HG02759 (cell line): ENCODE data around the gene GATAD2A.
"Not testable (repeated sequence)": the region's sequence is repeated elsewhere in the genome, so short reads cannot be mapped to it uniquely, and the experiment has no call there.

Experiments
- ATAC-seq: cut with Tn5 transposase; IDR thresholded peaks from one replicate; pipeline ENCODE4 v1.9.1; 2021; ENCODE audit warnings: mild to moderate bottlenecking, moderate library complexity; ENCODE audit not compliant: unreplicated experiment

GATAD2A gene, protein sequence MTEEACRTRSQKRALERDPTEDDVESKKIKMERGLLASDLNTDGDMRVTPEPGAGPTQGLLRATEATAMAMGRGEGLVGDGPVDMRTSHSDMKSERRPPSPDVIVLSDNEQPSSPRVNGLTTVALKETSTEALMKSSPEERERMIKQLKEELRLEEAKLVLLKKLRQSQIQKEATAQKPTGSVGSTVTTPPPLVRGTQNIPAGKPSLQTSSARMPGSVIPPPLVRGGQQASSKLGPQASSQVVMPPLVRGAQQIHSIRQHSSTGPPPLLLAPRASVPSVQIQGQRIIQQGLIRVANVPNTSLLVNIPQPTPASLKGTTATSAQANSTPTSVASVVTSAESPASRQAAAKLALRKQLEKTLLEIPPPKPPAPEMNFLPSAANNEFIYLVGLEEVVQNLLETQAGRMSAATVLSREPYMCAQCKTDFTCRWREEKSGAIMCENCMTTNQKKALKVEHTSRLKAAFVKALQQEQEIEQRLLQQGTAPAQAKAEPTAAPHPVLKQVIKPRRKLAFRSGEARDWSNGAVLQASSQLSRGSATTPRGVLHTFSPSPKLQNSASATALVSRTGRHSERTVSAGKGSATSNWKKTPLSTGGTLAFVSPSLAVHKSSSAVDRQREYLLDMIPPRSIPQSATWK

DNA sequence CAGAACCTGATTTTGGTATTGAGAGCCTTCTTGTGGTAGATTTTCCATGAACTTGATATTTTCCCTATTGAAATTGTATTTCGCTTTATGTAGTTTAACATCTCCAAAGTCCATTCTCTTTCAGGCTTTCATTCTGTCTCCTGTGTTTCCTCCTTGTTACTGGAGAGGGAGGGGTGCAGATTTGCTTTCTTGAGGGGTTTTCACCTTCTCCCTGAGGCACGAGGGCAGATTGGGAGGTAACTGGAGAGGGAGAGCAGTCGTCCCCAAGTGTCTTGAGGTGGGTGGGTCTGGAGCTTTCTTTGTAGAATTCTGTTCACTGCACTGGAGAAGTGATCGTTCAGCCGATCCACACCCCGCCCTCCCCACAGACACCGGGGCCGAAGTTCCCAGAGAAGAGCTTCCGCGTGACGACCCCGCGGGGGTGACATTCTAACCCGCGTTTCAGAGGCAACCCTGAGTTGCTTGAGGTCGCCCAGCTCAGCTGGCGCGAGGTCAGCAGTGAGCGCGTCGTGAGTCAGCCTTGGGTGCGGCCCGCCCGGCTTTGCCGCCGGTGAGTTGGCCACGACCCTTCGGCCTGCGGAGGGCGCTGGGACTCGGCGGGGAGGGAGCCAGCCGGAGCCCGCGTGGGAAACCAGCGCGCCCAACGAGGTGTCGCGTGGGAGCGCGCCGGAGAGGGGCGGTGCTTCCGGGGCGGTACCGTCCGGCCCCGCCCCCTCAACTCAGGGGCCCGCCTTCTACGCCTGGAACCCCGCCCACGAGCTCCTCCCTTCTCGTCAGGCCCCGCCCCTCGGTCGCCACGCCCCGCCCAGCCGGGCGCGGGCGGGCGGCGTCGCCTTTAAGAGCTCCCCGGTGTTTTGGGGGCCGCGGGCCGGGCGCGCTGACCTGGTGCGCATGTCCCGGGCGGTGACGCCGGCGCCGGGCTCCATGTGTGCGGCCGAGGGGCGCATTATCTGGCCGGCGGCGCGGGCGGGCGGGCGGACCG lies at the start of gene GATAD2A:
TSS of gene GATAD2A (plus strand) at position 797 of the 982 bp plus-strand sequence. CDS start 59,671 bp downstream, outside the sequence.
- peak; percentile 78 for ATAC-seq

DNA sequence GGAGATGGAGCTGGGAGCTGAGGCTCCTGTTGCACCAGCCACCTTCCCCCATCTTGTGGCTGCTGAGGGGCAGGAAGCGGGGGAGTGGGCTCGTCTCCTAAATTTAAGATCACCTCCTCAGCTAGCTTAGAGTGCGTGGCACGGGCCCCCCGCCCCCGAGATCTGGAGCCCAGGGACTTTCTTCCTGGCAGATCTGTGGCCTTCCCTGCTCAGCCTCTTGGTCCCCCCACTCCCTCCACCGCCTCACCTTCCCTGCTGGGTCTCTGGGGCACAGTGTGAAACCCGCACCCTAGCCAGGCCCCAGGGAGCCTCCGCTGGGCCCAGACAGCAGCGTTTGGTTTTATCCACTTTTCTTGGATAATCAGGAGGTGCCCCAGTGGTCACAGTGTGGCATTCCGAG lies 49.0 kb upstream of the GATAD2A start:
- no peak for ATAC-seq

DNA sequence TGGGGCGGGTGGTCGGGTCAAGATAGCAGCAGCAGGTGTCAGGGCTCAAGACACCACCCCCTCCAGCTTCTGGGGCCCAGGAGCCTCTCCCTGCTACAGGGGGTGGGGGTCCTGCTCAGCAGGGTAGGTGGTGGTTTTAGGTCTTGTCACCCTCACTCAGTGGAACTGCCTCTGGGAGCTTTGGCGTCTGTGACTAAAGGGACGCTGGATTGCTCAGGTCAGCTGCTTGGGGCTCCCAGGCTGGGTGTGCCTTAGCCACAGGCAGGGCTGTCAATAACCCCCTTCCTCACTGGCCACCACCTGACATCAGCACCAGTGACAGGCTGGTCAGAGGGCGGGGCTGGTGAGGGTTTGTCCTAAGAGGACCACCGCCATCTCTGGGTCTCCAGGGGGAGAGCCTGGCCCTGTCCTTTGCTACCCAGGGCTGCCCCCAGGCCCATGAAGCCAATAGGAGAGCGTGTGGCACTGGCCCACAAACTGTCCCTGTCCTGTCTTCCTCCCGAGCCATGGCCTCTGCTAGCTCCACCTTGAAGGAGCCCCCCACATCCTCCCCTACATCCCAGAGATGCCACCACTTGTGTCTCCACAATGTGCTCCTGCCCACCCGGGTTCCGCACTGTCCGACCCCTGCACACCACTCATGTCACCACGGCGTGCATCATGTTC lies 48.4 kb upstream of the GATAD2A start:
- ATAC-seq, result no peak

- peak; percentile 63 for ATAC-seq
Observed at GRCh38 chr19:19361075-19361594, 44.3 kb upstream of the GATAD2A start.

DNA sequence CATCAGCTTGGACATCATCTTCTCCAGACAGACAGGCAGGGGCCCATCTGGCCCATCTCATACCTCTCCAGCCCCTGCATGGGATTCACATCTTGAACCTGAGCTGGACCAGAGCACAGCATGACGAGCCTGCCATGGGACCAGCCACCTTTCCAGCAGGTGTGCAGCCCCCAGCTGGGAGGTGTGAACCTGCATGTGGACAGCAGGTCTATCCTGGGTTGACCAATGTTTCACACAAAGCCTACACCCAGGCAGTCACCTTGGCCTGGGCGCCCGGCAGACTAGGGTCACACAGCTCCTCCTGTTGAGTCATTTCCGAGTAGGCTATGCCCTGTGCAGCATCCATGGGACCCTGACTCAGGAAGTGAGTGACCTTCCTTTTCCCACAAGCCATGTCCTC lies 43.4 kb upstream of the GATAD2A start:
- no peak for ATAC-seq

DNA sequence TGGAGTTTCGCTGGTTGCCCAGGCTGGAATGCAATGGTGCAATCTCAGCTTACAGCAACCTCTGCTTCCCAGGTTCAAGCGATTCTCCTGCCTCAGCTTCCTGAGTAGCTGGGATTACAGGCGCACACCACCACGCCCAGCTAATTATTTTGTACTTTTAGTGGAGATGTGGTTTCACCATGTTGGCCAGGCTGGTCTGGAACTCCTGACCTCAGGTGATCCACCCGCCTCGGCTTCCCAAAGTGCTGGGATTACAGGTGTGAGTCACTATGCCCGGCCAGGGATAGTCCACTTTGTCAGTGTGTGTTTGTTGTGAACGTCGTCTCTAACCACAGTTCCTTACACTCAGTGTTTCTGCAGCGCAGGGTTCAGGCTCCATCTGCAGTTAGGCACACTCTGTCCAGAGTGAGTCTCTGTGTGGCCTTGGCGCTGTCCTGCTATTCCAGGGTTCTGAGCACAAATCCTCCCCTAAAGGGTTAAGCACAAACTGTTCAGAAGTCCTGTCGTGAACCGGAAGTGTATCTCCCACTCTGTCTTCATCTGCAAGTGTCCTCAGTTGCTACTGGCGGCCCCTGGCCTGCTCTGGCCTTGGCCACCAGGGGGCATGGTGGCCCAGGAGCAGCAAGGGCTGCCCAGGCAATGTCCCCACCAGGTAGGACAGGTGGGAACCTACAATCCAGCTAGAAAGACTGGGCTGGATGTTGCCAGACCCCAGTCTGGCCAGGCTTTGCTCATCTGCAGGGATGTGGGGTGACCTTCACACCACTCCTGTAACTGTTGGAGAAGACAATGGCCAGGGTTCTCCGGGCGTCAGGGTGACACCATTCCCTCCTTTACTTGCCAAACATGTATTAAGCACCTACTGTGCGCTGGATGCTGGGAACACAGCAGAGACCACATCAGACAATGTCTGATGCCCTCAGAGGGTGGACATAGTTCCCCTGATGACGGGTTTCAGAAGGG lies 38.8 kb upstream of the GATAD2A start:
- peak; percentile 87 for ATAC-seq

DNA sequence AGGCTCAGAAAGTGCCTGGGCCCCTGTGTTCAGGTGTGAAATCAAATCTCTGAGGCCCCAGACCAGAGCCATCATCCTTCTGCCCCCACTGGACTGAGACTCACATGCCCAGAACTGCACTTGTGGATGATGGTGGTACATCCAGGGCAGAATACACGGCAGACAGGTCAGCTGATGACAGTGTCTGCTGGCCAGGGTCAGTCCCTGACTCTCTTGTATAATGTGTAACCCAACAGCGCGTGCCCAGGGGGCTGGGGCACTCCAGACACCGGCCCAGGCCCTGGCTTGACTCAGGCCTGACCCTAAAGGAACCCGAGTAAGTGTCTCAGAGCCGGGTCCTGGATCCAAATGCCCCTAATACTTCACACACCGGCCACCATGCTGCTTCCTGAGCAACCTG lies 37.4 kb upstream of the GATAD2A start:
- ATAC-seq, result no peak

- no peak for ATAC-seq
Observed at GRCh38 chr19:19371059-19371458, 34.4 kb upstream of the GATAD2A start.

- ATAC-seq, result peak; percentile 86
Observed at GRCh38 chr19:19372656-19373416, 32.6 kb upstream of the GATAD2A start.

- ATAC-seq, result no peak
Observed at GRCh38 chr19:19379527-19379926, 25.9 kb upstream of the GATAD2A start.

DNA sequence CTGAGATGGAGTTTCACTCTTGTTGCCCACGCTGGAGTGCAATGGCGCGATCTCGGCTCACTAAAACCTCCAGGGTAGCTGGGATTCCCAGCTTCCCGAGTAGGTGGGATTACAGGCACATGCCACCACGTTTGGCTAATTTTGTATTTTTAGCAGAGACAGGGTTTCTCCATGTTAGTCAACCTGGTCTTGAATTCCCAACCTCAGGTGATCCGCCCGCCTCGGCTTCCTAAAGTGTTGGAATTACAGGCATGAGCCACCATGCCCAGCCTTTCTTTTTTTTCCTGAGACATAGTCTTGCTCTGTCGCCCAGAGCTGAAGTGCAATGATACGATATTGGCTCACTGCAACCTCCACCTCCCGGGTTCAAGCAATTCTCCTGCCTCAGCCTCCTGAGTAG lies 25.2 kb upstream of the GATAD2A start:
- ATAC-seq, result not testable (repeated sequence)

GRCh38 chr19:19381007-19381926 lies 24.2 kb upstream of the GATAD2A start:
- no peak for ATAC-seq

GRCh38 chr19:19382118-19382517 lies 23.4 kb upstream of the GATAD2A start:
- ATAC-seq, result no peak

DNA sequence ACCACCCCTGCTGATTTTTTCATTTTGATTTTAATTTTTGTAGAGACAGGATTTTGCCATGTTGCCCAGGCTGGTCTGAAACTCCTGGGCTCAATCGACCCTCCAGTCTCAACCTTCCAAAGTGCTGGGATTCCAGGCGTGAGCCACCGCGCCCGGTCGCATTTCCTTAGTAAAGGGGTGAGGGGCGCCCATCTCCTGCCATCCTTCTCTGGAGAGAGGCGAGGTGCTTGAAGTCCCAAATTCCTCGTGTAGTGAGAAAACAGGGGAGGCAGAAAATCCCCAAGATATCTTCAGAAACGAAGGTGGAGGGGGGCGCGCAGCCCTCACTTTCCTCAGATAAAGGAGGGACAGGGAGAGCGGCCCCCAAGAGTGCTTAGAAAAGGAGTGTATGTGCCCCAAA lies 21.0 kb upstream of the GATAD2A start:
- no peak for ATAC-seq

DNA sequence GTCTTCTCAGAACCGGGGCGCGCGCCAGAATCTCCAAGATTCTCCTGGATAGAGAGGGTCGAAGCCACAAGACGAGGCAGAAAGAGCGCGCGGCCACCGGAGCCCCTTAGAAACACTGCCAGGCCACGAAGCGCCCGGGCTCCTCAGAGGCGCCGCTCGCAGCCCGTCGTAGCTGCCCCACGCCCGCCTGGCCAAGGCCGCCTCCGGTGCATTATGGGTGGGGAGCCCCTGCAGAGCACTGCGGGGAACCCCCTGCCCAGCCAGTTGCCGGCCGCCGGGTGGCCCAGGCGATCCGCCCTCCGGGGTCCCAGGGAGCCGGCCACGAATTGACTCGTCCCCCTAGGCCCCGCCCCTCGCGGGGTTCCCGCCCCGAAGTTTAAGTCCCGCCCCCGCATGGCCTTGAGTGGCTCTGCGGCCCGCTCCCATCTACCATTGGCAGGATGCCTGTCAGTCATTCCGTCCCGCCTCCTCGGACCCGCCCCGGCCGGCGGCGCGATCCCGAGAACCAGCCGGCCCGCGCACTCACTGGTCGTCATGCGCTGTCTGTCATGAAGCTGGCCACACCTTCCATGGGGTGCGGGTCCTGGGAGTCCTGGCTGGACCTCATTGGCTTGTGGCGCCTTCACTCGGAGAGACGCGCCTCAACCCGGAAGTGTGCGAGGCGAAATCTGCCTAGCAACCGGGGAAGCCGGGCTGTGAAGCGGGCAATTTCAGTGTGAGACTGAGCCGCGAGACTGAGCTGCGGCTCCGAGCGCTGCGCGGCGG lies 20.2 kb upstream of the GATAD2A start:
- ATAC-seq, result peak; percentile 92
